ENCODE measurements around the gene TRA2B.

TRA2B gene

GRCh38 chr3:185965496-185965895, 27.7 kb upstream of the TRA2B start:
- no peaks in the 10 kb centered on the region for H3K4me1 Mint-ChIP-seq (ENCODE audit: low read depth)
- H3K27me3 Mint-ChIP-seq (ENCODE audit: low read depth): peaks cover 18% of the 10 kb centered on the region
- H3K4me3 Mint-ChIP-seq: no peak overlapping the region
- H3K27ac Mint-ChIP-seq: no peak overlapping the region
- no peaks in the 10 kb centered on the region for H3K36me3 Mint-ChIP-seq (ENCODE audit: low read depth)
- H3K9me3 Mint-ChIP-seq: no peaks in the 10 kb centered on the region

DNA sequence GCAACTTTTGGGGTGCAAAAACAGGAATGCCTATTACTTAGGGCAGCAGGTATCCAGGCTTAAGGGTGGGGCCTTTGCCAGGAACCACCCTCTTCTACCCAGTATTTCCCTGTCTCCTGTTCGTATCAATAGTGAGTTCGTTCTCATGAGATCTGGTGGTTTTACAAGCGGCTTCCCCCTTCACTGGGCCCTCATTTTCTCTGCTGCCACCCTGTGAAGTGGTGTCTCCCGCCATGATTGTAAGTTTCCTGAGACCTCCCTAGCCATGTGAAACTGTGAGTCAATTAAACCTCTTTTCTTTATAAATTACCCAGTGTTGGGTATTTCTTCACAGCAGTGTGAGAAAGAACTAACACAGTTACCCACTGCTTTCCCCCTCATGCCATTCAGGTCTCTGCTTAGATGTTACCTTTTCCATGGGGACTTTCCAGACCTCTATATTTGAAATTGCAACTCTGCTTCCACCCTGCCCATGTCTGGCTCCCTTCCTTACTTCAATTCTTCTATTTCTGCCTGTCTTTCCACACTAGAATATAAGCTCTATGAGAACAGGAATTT, 23.9 kb upstream of the TRA2B start:
- Mint-ChIP-seq H3K27ac (no peak overlapping the region), H3K27me3 (ENCODE audit: low read depth) (peaks cover 14% of the 10 kb centered on the region), H3K4me3 (no peak overlapping the region), H3K9me3 (no peaks in the 10 kb centered on the region), H3K4me1 (ENCODE audit: low read depth) (no peaks in the 10 kb centered on the region), H3K36me3 (ENCODE audit: low read depth) (no peaks in the 10 kb centered on the region)

DNA sequence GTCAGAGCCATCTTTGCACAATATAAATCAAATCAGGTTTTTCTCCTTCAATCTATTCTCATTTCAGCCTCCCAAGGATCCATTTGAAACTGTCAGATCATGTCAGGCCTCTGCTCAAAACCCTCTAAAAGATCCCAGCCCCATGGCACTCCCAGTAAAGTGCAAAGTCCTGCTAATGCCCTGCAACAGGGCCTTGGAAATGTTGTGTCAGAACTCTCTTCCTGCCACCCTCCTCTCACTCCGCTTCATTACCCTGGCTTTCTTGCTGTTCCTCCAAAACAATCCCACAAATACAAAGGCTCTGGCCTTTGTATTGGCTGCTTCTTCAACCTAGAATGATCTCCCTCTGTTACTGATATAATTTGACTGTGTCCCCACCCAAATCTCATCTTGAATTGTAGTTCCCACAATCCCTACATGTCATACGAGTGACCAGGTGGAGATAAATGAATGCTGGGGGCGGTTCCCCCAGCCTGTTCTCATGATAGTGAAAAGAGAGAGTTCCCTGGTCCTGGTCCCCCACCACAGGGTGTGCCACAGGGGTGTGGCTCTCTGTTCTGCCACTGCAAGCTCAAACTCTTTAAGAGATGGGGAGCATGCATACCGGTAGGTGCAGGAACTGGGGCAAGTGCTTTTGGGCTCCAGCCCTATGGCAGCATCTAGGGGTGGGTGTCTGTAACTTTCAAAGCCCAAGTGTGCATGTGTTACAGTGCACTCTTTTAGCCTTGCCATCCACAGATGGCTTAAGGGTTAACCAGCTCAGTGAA, 22.9 kb upstream of the TRA2B start:
- no peaks in the 10 kb centered on the region for H3K4me1 Mint-ChIP-seq (ENCODE audit: low read depth)
- H3K9me3 Mint-ChIP-seq: no peaks in the 10 kb centered on the region
- peaks cover 9% of the 10 kb centered on the region for H3K27me3 Mint-ChIP-seq (ENCODE audit: low read depth)
- H3K36me3 Mint-ChIP-seq (ENCODE audit: low read depth): no peaks in the 10 kb centered on the region
- H3K27ac Mint-ChIP-seq: no peak overlapping the region
- no peak overlapping the region for H3K4me3 Mint-ChIP-seq

GRCh38 chr3:185959609-185960521, 22.1 kb upstream of the TRA2B start:
- Mint-ChIP-seq H3K9me3 (no peaks in the 10 kb centered on the region), H3K27me3 (ENCODE audit: low read depth) (peaks cover 5% of the 10 kb centered on the region), H3K4me3 (no peak overlapping the region), H3K4me1 (ENCODE audit: low read depth) (no peaks in the 10 kb centered on the region), H3K36me3 (ENCODE audit: low read depth) (no peaks in the 10 kb centered on the region), H3K27ac (no peak overlapping the region)

DNA sequence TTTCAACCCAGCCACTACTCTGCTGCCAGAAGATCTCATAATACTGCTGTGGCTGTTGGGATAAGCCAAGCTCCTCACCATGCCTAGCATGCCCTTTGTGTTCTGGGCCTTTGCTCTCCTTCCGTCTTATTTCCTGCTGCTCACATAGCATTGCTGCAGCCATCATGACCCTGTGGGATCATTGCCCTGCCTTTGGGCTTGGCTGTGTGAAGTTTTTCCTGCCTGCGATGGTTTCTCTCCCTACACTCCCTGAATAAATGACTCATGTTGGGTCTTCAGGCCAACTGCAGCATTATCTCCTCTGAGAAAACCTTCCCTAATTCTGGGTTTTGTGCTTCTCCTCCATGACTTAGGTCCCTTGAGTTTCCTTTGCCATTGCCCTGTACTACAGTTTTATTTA, 20.8 kb upstream of the TRA2B start:
- H3K4me3 Mint-ChIP-seq: no peak overlapping the region
- H3K36me3 Mint-ChIP-seq (ENCODE audit: low read depth): no peaks in the 10 kb centered on the region
- no peaks in the 10 kb centered on the region for H3K4me1 Mint-ChIP-seq (ENCODE audit: low read depth)
- H3K9me3 Mint-ChIP-seq: no peaks in the 10 kb centered on the region
- H3K27me3 Mint-ChIP-seq (ENCODE audit: low read depth): peaks cover 5% of the 10 kb centered on the region
- no peak overlapping the region for H3K27ac Mint-ChIP-seq

DNA sequence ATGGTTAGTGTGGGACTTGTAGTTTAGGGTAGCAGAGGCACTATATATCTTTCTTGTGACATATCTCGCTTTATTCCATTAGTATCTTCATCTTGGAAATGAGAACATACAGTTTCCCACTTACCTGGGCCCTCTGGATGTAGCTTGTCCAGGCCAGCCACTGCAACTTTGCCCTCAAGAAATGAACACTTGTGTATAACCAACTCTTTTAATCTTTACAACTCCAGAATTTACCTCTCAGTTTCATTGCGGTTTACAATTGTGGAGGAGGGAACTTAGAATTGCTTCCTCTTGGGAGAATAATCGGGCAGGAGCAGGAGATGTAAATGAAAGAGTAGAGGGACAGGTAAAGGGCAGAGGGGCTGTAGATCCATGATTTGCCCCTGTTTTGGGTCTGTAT, 18.4 kb upstream of the TRA2B start:
- no peak overlapping the region for H3K4me3 Mint-ChIP-seq
- H3K9me3 Mint-ChIP-seq: no peaks in the 10 kb centered on the region
- no peaks in the 10 kb centered on the region for H3K36me3 Mint-ChIP-seq (ENCODE audit: low read depth)
- no peak overlapping the region for H3K27ac Mint-ChIP-seq
- no peaks in the 10 kb centered on the region for H3K4me1 Mint-ChIP-seq (ENCODE audit: low read depth)
- peaks cover 17% of the 10 kb centered on the region for H3K27me3 Mint-ChIP-seq (ENCODE audit: low read depth)

DNA sequence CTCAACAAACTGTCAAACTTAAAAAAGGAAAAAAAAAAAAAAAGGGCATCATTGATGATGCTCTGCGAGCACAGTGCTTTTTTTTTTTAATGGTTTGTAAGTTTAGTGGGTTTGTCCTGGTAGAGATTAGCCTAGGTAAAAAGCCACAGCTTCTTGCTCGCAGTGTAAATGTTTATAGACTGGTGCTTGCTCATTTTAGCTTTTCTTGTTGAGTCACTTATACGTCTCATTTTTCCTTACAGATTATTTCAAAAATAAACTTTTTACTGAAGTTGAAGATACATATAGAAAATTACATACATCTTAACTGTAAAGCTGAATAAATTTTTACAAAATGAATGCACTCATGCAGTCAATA, 16.5 kb upstream of the TRA2B start:
- H3K27me3 Mint-ChIP-seq (ENCODE audit: low read depth): peaks cover 28% of the 10 kb centered on the region
- no peaks in the 10 kb centered on the region for H3K4me1 Mint-ChIP-seq (ENCODE audit: low read depth)
- no peaks in the 10 kb centered on the region for H3K36me3 Mint-ChIP-seq (ENCODE audit: low read depth)
- H3K4me3 Mint-ChIP-seq: no peak overlapping the region
- no peak overlapping the region for H3K27ac Mint-ChIP-seq
- H3K9me3 Mint-ChIP-seq: no peaks in the 10 kb centered on the region

GRCh38 chr3:185950728-185951127, 12.9 kb upstream of the TRA2B start:
- Mint-ChIP-seq H3K9me3 (no peaks in the 10 kb centered on the region), H3K4me1 (ENCODE audit: low read depth) (no peaks in the 10 kb centered on the region), H3K4me3 (no peak overlapping the region), H3K27ac (no peak overlapping the region), H3K36me3 (ENCODE audit: low read depth) (no peaks in the 10 kb centered on the region), H3K27me3 (ENCODE audit: low read depth) (peaks cover 38% of the 10 kb centered on the region)

DNA sequence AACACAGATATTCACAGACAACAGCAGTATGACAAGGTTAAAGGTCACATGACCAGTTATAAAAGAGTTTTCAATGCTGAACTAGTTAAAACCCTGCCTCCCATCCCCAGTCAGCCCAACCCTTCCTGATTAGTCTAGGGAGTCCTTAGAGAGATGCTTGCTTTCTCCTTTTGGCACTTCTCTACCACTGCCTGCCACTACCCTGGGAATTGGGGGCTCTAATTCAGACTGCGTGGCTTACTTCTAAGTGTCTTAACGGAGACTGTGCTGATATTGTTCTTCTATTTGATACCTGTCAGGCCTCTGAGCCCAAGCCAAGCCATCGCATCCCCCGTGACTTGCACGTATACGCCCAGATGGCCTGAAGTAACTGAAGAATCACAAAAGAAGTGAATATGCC, 11.7 kb upstream of the TRA2B start:
- H3K27ac Mint-ChIP-seq: no peak overlapping the region
- no peaks in the 10 kb centered on the region for H3K4me1 Mint-ChIP-seq (ENCODE audit: low read depth)
- H3K9me3 Mint-ChIP-seq: no peaks in the 10 kb centered on the region
- H3K36me3 Mint-ChIP-seq (ENCODE audit: low read depth): no peaks in the 10 kb centered on the region
- no peak overlapping the region for H3K4me3 Mint-ChIP-seq
- peaks cover 38% of the 10 kb centered on the region for H3K27me3 Mint-ChIP-seq (ENCODE audit: low read depth)

DNA sequence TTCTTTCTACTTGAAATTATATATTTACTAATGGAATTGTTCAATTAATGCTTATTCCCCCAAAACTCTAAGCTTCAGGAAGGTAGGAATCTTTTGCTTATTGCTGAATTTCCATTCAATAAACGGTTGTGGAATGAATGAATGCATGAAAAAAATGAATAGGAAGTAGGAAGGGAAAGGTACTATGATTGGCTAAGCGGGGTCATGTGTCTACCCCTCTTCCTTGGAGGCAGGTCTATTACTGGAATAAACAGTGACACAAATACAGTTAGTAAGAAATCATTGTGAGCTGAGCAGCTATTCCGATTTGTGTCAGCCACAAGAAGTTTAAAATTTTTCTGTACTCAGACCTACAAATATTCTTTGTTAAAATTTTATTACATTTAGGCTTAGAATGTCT, 10.5 kb upstream of the TRA2B start:
- Mint-ChIP-seq H3K4me1 (ENCODE audit: low read depth) (peaks cover 4% of the 10 kb centered on the region), H3K27me3 (ENCODE audit: low read depth) (peaks cover 37% of the 10 kb centered on the region), H3K9me3 (no peaks in the 10 kb centered on the region), H3K36me3 (ENCODE audit: low read depth) (no peaks in the 10 kb centered on the region), H3K4me3 (no peak overlapping the region), H3K27ac (no peak overlapping the region)

GRCh38 chr3:185943760-185944106, 5.9 kb upstream of the TRA2B start:
- Mint-ChIP-seq H3K27ac (no peak overlapping the region), H3K4me3 (no peak overlapping the region), H3K27me3 (ENCODE audit: low read depth) (peaks cover 32% of the 10 kb centered on the region), H3K36me3 (ENCODE audit: low read depth) (no peaks in the 10 kb centered on the region), H3K4me1 (ENCODE audit: low read depth) (peaks cover 9% of the 10 kb centered on the region), H3K9me3 (no peaks in the 10 kb centered on the region)

- Mint-ChIP-seq H3K4me1 (ENCODE audit: low read depth) (peaks cover 11% of the 10 kb centered on the region), H3K4me3 (no peak overlapping the region), H3K27ac (no peak overlapping the region), H3K9me3 (peaks cover 3% of the 10 kb centered on the region), H3K27me3 (ENCODE audit: low read depth) (peaks cover 30% of the 10 kb centered on the region), H3K36me3 (ENCODE audit: low read depth) (peaks cover 2% of the 10 kb centered on the region)
These were observed 5.3 kb upstream of the TRA2B start for GRCh38 chr3:185942907-185943759.

- Mint-ChIP-seq H3K9me3 (peaks cover 4% of the 10 kb centered on the region), H3K4me1 (ENCODE audit: low read depth) (peaks cover 12% of the 10 kb centered on the region), H3K27ac (no peak overlapping the region), H3K36me3 (ENCODE audit: low read depth) (peaks cover 7% of the 10 kb centered on the region), H3K27me3 (ENCODE audit: low read depth) (peaks cover 27% of the 10 kb centered on the region), H3K4me3 (no peak overlapping the region)
These were observed 4.6 kb upstream of the TRA2B start for GRCh38 chr3:185942396-185942795.

DNA sequence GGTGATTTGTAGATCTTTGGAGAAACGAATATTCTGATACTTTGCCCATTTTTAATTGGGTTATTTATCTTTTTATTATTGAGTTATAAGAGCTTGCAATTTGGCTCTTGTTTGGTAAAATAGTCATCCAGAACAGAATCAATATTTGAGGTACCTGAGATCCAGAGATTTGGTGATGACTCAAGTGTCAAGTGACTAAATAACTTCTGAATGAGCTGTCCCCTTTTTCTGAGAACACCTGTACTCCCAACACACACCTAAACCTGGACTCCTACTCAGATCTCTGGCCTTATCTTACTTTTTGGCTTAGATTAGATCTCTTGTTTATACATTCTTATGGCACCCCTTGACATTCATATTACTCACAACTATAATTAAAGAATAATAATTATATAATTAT, 3.1 kb upstream of the TRA2B start:
- peaks cover 18% of the 10 kb centered on the region for H3K27me3 Mint-ChIP-seq (ENCODE audit: low read depth)

More for the DNA sequence above, 3.1 kb upstream of the TRA2B start:
- H3K4me3 Mint-ChIP-seq: no peak overlapping the region
- H3K4me1 Mint-ChIP-seq (ENCODE audit: low read depth): peaks cover 13% of the 10 kb centered on the region
- H3K9me3 Mint-ChIP-seq: peaks cover 4% of the 10 kb centered on the region
- peaks cover 21% of the 10 kb centered on the region for H3K36me3 Mint-ChIP-seq (ENCODE audit: low read depth)
- H3K27ac Mint-ChIP-seq: no peak overlapping the region

Data from T-helper 1 cell treated with Interleukin-12 subunit alpha and Interleukin-12 subunit beta and Interleukin-4 antibody, amounts not matched to agents 30 μg/mL and 1 μg/mL, for 36 hours (primary cell).